ENCODE results near the gene GLYR1. TPM values are rescaled to one million over a fixed set of nuclear protein-coding genes. Genes with fewer than 3 reads are reported as not detected.

The GLYR1 gene
- polyA plus RNA-seq, 1 experiment: 46.3 TPM

GRCh38 chr16:4763791-4764190 is 83.3 kb downstream of the GLYR1 start:
- ChIA-PET CTCF (no interaction called here), POLR2A (no interaction called here)
- H3K4me3 ChIP-seq (ENCODE audit: low read depth, low read length): no peak overlapping the region
- no peak for DNase-seq (ENCODE audit: low read depth, low spot score)
- H3K27ac ChIP-seq (ENCODE audit: low read depth, low read length): no peak overlapping the region
- H3K27me3 ChIP-seq (ENCODE audit: control insufficient read depth, insufficient read depth, low read length): no peaks in the 10 kb centered on the region
- TF ChIP-seq CTCF (IDR thresholded peaks at IDR 0.05; ENCODE audit: low read depth, low read length): no peak
- H3K9me3 ChIP-seq (ENCODE audit: control insufficient read depth, insufficient read depth, low read length): no peaks in the 10 kb centered on the region; the same call in 1 of the 2 replicates

- no peak for TF ChIP-seq CTCF (IDR thresholded peaks at IDR 0.05; ENCODE audit: low read depth, low read length)
- Histone ChIP-seq H3K27me3 (ENCODE audit: control insufficient read depth, insufficient read depth, low read length) (no peaks in the 10 kb centered on the region), H3K27ac (ENCODE audit: low read depth, low read length) (peak overlapping the region; percentile 21), H3K9me3 (ENCODE audit: control insufficient read depth, insufficient read depth, low read length) (no peaks in the 10 kb centered on the region; the same call in 1 of the 2 replicates), H3K4me3 (ENCODE audit: low read depth, low read length) (no peak overlapping the region)
- ChIA-PET CTCF (no interaction called here), POLR2A (interaction anchor here (0.9 kb wide), 1 partner anchor 15 kb away, joined by 4 read pairs; no protein-coding TSS in a partner anchor)
- no peak for DNase-seq (ENCODE audit: low read depth, low spot score)
Observed at GRCh38 chr16:4762205-4762604, 84.9 kb downstream of the GLYR1 start.

- peaks cover 5% of the 10 kb centered on the region; the same call in 1 of the 2 replicates for H3K9me3 ChIP-seq (ENCODE audit: control insufficient read depth, insufficient read depth, low read length)
- H3K4me3 ChIP-seq (ENCODE audit: low read depth, low read length): no peak overlapping the region
- CTCF ChIA-PET: no interaction called here
- H3K27me3 ChIP-seq (ENCODE audit: control insufficient read depth, insufficient read depth, low read length): no peaks in the 10 kb centered on the region
- no peak for TF ChIP-seq CTCF (IDR thresholded peaks at IDR 0.05; ENCODE audit: low read depth, low read length)
- DNase-seq (ENCODE audit: low read depth, low spot score): no peak
- no peak overlapping the region for H3K27ac ChIP-seq (ENCODE audit: low read depth, low read length)
- POLR2A ChIA-PET: no interaction called here
Observed at GRCh38 chr16:4760221-4760910, 86.7 kb downstream of the GLYR1 start.

- POLR2A ChIA-PET: interaction anchor here (1.2 kb wide), 1 partner anchor 9 kb away, joined by 4 read pairs; no protein-coding TSS in a partner anchor
- no peak overlapping the region for H3K4me3 ChIP-seq (ENCODE audit: low read depth, low read length)
- H3K27ac ChIP-seq (ENCODE audit: low read depth, low read length): no peak overlapping the region
- DNase-seq (ENCODE audit: low read depth, low spot score): no peak
- TF ChIP-seq CTCF (IDR thresholded peaks at IDR 0.05; ENCODE audit: low read depth, low read length): no peak
- peaks cover 10% of the 10 kb centered on the region for H3K9me3 ChIP-seq (ENCODE audit: control insufficient read depth, insufficient read depth, low read length)
- H3K27me3 ChIP-seq (ENCODE audit: control insufficient read depth, insufficient read depth, low read length): no peaks in the 10 kb centered on the region
- CTCF ChIA-PET: no interaction called here
Observed at GRCh38 chr16:4755687-4756086, 91.4 kb downstream of the GLYR1 start.

- ChIA-PET CTCF (no interaction called here), POLR2A (interaction anchor here (1.2 kb wide), 1 partner anchor 10 kb away, joined by 4 read pairs; no protein-coding TSS in a partner anchor)
- Histone ChIP-seq H3K27me3 (ENCODE audit: control insufficient read depth, insufficient read depth, low read length) (no peaks in the 10 kb centered on the region), H3K4me3 (ENCODE audit: low read depth, low read length) (no peak overlapping the region), H3K27ac (ENCODE audit: low read depth, low read length) (no peak overlapping the region), H3K9me3 (ENCODE audit: control insufficient read depth, insufficient read depth, low read length) (peaks cover 10% of the 10 kb centered on the region)
- TF ChIP-seq CTCF (IDR thresholded peaks at IDR 0.05; ENCODE audit: low read depth, low read length): no peak
- no peak for DNase-seq (ENCODE audit: low read depth, low spot score)
Observed at GRCh38 chr16:4754865-4755264, 92.2 kb downstream of the GLYR1 start.

Measured in AG04450 (cell line).